Thyroid gland (tissue), 4 donors: Measurements from ENCODE around the gene ACOX2.

ENCODE experiments used
- CTCF ChIP-seq, 6 experiments: fragments of 200-600 bp in 3 of 6; fragments of 450-650 bp in 3 of 6; sonication (generic) in 3 of 6; IDR thresholded peaks; one replicate each; pipeline ENCODE4 v1.5.1; 2016 to 2019; ENCODE audit warnings: antibody characterized with exemption in 6 of 6, mild to moderate bottlenecking in 2 of 6, inconsistent platforms in 1 of 6, moderate library complexity in 1 of 6
- POLR2A ChIP-seq, 2 donors: fragments of 450-650 bp; IDR thresholded peaks; one replicate each; pipeline ENCODE4 v1.6.1; 2017; ENCODE audit warnings: antibody characterized with exemption in 2 of 2, mild to moderate bottlenecking in 2 of 2, moderate library complexity in 1 of 2

- TF ChIP-seq CTCF (IDR thresholded peaks at IDR 0.05) (no peak), POLR2A (IDR thresholded peaks at IDR 0.05) (no peak)
Observed at GRCh38 chr3:58502872-58503271, 34.1 kb downstream of the ACOX2 start.
